ENCODE data around the gene LDAH.

DNA sequence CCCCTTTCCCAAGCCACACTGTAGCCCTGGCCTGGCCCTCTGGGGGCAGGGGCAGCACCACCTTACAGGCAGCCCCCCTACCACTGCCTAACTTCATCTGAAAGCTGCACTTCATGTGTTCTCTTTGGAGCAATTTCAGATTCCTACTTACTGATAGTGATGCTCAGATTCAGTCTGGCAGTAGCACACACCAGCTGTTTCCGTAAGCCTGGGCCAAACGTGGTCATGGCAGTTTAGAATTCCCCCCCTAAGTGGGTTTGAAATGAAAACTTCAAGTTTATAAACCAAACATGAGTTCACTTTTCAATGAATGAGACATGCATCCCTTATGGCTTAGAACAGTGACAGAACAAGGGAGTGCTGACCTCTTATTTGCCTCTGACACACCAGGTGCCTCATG lies 126.5 kb downstream of the LDAH start:
- TF ChIP-seq, protein P1, sequence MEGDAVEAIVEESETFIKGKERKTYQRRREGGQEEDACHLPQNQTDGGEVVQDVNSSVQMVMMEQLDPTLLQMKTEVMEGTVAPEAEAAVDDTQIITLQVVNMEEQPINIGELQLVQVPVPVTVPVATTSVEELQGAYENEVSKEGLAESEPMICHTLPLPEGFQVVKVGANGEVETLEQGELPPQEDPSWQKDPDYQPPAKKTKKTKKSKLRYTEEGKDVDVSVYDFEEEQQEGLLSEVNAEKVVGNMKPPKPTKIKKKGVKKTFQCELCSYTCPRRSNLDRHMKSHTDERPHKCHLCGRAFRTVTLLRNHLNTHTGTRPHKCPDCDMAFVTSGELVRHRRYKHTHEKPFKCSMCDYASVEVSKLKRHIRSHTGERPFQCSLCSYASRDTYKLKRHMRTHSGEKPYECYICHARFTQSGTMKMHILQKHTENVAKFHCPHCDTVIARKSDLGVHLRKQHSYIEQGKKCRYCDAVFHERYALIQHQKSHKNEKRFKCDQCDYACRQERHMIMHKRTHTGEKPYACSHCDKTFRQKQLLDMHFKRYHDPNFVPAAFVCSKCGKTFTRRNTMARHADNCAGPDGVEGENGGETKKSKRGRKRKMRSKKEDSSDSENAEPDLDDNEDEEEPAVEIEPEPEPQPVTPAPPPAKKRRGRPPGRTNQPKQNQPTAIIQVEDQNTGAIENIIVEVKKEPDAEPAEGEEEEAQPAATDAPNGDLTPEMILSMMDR (IDR thresholded peaks at IDR 0.05; ENCODE audit: borderline replicate concordance, extremely low read depth, low read length, poor library complexity, severe bottlenecking): no peak
- no peak for TF ChIP-seq EZH2 (IDR thresholded peaks at IDR 0.05; ENCODE audit: borderline replicate concordance, low read depth, low read length, severe bottlenecking)

Measured in DND-41 (cell line).